ENCODE measurements around the gene TMEM242.

TMEM242 gene

DNA sequence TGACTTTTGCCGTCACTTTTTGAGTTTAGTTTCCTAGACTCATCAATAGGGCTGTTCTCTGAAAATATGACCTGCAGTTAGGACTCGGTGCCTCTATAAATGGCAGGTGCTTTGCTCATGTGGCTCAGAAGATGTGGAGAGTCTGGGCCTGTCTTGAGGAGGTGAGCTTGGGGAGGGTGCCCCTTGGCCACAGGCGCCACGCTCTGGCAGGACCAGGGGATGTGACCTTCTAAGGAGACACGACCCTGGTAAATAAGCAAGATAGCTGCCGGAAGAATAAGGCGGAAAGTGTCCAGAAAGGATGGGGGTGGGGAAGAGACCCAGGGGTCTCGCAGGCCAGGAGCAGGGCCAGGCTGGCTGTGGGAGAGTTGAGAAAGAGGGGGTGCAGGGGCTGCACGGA, 46.6 kb downstream of the TMEM242 start:
- FAIRE-seq (no peak), DNase-seq (ENCODE audit: insufficient read length, low spot score) (no peak)
- TF ChIP-seq, protein P1, sequence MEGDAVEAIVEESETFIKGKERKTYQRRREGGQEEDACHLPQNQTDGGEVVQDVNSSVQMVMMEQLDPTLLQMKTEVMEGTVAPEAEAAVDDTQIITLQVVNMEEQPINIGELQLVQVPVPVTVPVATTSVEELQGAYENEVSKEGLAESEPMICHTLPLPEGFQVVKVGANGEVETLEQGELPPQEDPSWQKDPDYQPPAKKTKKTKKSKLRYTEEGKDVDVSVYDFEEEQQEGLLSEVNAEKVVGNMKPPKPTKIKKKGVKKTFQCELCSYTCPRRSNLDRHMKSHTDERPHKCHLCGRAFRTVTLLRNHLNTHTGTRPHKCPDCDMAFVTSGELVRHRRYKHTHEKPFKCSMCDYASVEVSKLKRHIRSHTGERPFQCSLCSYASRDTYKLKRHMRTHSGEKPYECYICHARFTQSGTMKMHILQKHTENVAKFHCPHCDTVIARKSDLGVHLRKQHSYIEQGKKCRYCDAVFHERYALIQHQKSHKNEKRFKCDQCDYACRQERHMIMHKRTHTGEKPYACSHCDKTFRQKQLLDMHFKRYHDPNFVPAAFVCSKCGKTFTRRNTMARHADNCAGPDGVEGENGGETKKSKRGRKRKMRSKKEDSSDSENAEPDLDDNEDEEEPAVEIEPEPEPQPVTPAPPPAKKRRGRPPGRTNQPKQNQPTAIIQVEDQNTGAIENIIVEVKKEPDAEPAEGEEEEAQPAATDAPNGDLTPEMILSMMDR (IDR thresholded peaks at IDR 0.05; ENCODE audit: insufficient read depth, missing control alignments), result no peak

DNA sequence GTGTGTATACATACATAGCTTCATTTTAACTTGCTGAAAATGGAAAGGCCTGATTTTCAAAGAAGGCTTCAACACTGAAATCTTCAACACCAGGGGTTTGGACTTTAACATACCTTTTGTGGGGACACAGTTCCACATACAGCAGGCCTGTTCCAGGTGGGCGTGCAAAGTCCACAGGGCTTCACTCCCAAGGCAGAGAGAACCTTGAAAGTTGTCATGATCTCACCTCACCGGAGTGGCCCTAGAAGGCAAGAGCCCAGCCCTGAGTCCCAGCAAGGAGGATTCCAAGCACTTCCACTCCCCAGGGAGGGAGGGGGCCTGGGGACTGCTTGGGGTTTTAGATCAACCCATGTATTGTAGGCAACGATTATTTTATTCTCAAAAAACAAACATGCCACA, 47.2 kb downstream of the TMEM242 start:
- DNase-seq (ENCODE audit: insufficient read length, low spot score), result no peak
- FAIRE-seq, result no peak
- TF ChIP-seq, protein P1 (IDR thresholded peaks at IDR 0.05; ENCODE audit: insufficient read depth, missing control alignments), result no peak

DNA sequence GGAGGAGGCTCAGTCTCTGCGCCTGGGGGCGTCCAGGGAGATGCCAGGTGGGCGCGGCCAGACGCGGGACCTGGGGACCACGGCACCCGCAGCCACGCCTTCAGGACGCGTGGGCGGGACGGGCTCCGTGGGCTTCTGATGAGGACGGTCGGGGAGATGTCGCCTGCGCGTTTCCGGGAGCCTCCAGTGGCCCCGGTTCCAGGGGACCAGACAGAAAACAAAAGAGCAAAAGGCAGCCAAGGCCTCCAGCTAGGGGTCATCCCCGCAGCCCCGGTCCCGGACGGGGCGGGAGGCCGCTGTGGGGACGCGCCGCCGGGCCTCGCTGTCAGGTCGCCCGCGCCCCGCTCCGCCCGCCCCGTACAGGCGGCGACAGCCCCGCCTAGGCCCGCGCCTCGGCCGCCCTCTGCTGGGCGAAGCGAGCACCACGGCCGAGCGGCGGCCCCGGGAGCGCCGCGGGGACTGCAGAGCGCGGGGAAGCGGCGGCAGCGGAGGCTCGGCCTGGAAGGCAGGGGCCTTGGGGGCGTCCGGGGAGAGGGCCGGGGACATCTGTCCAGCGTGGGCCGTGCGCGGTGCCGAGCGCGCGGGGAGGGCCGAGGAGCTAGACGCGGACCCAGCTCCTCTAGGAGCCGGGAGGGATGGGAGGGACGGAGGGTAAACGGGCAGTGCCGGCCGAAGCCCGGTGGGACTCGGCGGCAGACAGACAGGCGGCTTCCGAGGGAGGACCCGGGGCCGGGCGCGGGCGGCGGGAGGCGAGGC, 48.7 kb downstream of the TMEM242 start:
- FAIRE-seq (no peak), DNase-seq (ENCODE audit: insufficient read length, low spot score) (peak; percentile 82)
- TF ChIP-seq, protein P1 (IDR thresholded peaks at IDR 0.05; ENCODE audit: insufficient read depth, missing control alignments), result peak; percentile 64

DNA sequence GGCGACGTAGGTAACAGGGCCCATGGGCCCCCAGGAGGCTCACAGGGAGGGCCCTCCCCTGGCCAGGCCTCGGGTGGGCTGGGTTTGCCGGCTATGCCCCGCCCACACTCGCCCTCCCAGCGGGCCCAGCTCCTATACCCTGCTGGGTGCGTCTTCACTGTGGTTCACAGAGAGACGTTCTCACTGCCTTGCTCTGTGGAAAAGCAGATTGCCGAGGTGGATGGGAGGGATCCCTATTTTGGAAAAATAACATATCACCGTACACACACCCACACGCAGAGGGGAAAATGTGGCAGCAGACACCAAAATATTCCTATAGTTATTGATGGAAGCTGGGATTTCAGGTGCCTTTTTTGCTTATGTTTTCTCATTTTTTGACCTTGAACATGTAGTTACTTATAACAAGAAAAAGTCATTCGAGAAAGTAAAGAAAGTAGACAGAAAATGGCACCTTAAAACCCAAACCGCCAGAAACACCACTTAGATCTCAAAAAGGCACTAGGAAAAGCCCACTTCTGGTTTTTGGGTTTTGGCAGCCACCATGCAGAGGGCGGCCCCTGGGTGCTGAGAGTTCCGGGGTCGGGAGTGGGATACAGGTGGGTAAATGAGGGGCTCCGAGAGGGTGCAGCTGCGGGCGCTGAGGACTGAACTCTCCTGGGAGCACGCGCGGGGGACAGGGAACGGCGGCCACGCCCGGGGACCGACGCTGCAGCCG, 49.4 kb downstream of the TMEM242 start:
- DNase-seq (ENCODE audit: insufficient read length, low spot score) (peak; percentile 70), FAIRE-seq (no peak)
- TF ChIP-seq, protein P1 (IDR thresholded peaks at IDR 0.05; ENCODE audit: insufficient read depth, missing control alignments), result no peak

DNA sequence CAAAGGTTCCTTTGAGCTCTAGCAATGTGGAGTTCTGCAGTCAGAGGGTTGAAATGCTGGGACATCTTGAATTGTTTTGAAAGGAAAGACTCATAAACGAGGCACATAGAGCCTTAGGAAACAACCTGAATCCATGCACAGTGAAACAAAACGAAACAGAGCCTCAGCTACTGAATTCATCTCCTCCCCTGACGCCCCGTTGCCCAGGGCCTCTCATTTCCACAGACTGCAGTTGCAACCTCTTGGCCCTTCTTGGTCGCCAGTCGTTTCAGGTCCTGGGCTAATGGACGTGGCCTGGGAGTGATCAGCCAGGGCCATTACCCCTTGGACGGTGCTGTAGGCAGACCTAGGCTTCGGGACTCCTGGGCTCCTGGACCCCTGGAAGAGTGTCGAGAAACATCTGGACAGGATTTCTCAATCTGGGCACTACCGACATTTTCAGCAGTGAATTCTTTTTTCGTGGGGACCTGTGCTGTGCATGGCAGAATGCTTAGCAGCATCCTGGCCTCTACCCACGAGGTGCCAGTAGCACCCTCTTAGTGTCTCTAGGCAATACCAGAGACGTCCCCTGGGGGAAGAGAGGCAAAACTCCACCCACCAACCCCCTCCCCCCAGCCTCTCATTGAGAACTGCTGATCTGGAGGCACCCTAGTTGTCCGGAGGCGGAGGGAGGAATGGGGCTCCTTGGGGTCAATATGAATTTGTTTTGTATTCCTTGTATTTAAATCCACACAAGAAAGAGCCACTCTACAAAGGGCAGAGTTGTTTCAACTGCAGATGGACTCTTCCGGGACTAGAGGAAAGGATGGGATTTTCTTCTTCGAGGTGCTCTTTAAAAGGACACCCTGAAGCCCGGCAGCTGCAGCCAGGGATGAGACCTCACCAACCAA, 50.2 kb downstream of the TMEM242 start:
- TF ChIP-seq, protein P1 (IDR thresholded peaks at IDR 0.05; ENCODE audit: insufficient read depth, missing control alignments), result no peak
- no peak for DNase-seq (ENCODE audit: insufficient read length, low spot score)

DNA sequence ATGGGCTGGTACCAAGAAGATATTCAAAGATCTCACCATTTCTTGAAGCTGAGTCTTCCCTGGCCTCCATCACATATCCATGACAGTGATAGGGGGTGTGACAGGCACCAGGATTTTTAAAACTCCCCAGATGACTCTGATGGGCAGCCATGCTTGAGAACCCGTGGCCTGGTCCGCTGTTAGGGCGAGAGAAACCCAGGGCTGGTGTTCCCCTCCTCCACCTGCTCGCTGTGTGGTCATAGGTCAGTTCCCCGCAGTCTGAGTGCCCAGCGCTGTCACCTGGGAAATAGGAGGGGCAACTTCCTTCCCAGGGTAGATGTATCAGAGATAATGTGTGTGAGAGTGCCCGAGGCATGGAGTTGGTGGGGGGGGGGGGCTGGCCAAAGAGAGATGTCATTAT, 50.9 kb downstream of the TMEM242 start:
- FAIRE-seq, result no peak
- DNase-seq (ENCODE audit: insufficient read length, low spot score), result no peak
- TF ChIP-seq, protein P1 (IDR thresholded peaks at IDR 0.05; ENCODE audit: insufficient read depth, missing control alignments), result no peak

More for the DNA sequence above, 50.2 kb downstream of the TMEM242 start:
- FAIRE-seq, result no peak
